WTC11 (cell line): ENCODE results near the gene NATD1. TPM values are rescaled to one million over a fixed set of nuclear protein-coding genes. Genes with fewer than 3 reads are reported as not detected.

ENCODE experiments used
- ATAC-seq: fragments of 200-7000 bp; cut with Tn5 transposase; 2 replicates; pipeline ENCODE4 v1.10.0; 2021; ENCODE audit warnings: mild to moderate bottlenecking, moderate library complexity
- CTCF ChIA-PET: fragments of 300-600 bp; sonication (Branson Sonifier 250); formaldehyde crosslinking; loops from one replicate; lab custom pipeline; 2021; ENCODE audit warnings: antibody characterized with exemption; lab: Charles Lee
- POLR2A ChIA-PET: fragments of 350-600 bp; sonication (Branson Sonifier 250); formaldehyde crosslinking; loops from one replicate; lab custom pipeline; 2021; ENCODE audit warnings: antibody characterized with exemption; lab: Charles Lee
- DNase-seq: peaks from one replicate; pipeline ENCODE4 v3.0.0; 2021; ENCODE audit warnings: low spot score
- H3K27ac Mint-ChIP-seq: 2 replicates; pipeline ENCODE4 v1.8.0; 2021; ENCODE audit warnings: mixed read lengths
- H3K27me3 Mint-ChIP-seq: 2 replicates; pipeline ENCODE4 v1.8.0; 2021; ENCODE audit warnings: low read depth, mild to moderate bottlenecking, moderate library complexity, mixed read lengths
- H3K36me3 Mint-ChIP-seq: 2 replicates; pipeline ENCODE4 v1.8.0; 2021; ENCODE audit warnings: mixed read lengths
- H3K4me1 Mint-ChIP-seq: 2 replicates; pipeline ENCODE4 v1.8.0; 2022; ENCODE audit warnings: mixed read lengths
- H3K4me3 Mint-ChIP-seq: 2 replicates; pipeline ENCODE4 v1.8.0; 2021; ENCODE audit warnings: mild to moderate bottlenecking, moderate library complexity, mixed read lengths
- H3K9me3 Mint-ChIP-seq: 2 replicates; pipeline ENCODE4 v1.8.0; 2021; ENCODE audit warnings: mixed read lengths
- ATF1 ChIP-seq: sonication (generic); formaldehyde crosslinking; IDR thresholded peaks from 2 replicates; pipeline ENCODE4 v1.8.1; 2023; ENCODE audit warnings: mild to moderate bottlenecking, moderate library complexity, missing genetic modification reagents
- CREB1 ChIP-seq: sonication (generic); formaldehyde crosslinking; IDR thresholded peaks from 2 replicates; pipeline ENCODE4 v1.8.0; 2023; ENCODE audit warnings: mild to moderate bottlenecking, missing genetic modification reagents
- CREM ChIP-seq: sonication (generic); formaldehyde crosslinking; IDR thresholded peaks from 2 replicates; pipeline ENCODE4 v1.8.1; 2022; ENCODE audit warnings: mild to moderate bottlenecking, missing genetic modification reagents, moderate library complexity
- FOXK1 ChIP-seq: sonication (generic); formaldehyde crosslinking; IDR thresholded peaks from 2 replicates; pipeline ENCODE4 v1.8.0; 2022; ENCODE audit warnings: mild to moderate bottlenecking, moderate library complexity, missing genetic modification reagents
- HMGA2 ChIP-seq: fragments of 250-450 bp; sonication (Bioruptor Pico); IDR thresholded peaks from 2 replicates; pipeline ENCODE4 v1.4.0; 2021; ENCODE audit warnings: mild to moderate bottlenecking, moderate library complexity
- NFATC4 ChIP-seq: fragments of 250-450 bp; sonication (Bioruptor Pico); IDR thresholded peaks from 2 replicates; pipeline ENCODE4 v1.9.0; 2021; ENCODE audit warnings: mild to moderate bottlenecking
- RELA ChIP-seq: sonication (generic); formaldehyde crosslinking; IDR thresholded peaks from 2 replicates; pipeline ENCODE4 v1.8.1; 2022; ENCODE audit warnings: missing genetic modification reagents, mild to moderate bottlenecking, borderline replicate concordance
- SMAD3 ChIP-seq: sonication (generic); formaldehyde crosslinking; IDR thresholded peaks from 2 replicates; pipeline ENCODE4 v1.8.0; 2022; ENCODE audit warnings: missing genetic modification reagents, mild to moderate bottlenecking, borderline replicate concordance
- TCF7 ChIP-seq: sonication (generic); formaldehyde crosslinking; IDR thresholded peaks from 2 replicates; pipeline ENCODE4 v1.8.0; 2022; ENCODE audit warnings: mild to moderate bottlenecking, low read depth, missing genetic modification reagents, moderate library complexity
- ZNF121 ChIP-seq: sonication (generic); formaldehyde crosslinking; IDR thresholded peaks from 2 replicates; pipeline ENCODE4 v1.8.0; 2023; ENCODE audit warnings: missing genetic modification reagents
- ZNF219 ChIP-seq: sonication (generic); formaldehyde crosslinking; IDR thresholded peaks from 2 replicates; pipeline ENCODE4 v1.8.0; 2023; ENCODE audit warnings: missing genetic modification reagents, mild to moderate bottlenecking, borderline replicate concordance
- ZNF317 ChIP-seq: sonication (generic); formaldehyde crosslinking; IDR thresholded peaks from 2 replicates; pipeline ENCODE4 v1.8.1; 2023; ENCODE audit warnings: low read depth, mild to moderate bottlenecking, moderate library complexity, missing genetic modification reagents, borderline replicate concordance
- ZNF396 ChIP-seq: fragments of 250-450 bp; sonication (Bioruptor Pico); IDR thresholded peaks from 2 replicates; pipeline ENCODE4 v1.8.0; 2021; ENCODE audit warnings: mild to moderate bottlenecking, moderate library complexity, borderline replicate concordance
- ZNF423 ChIP-seq: fragments of 250-450 bp; sonication (Bioruptor Pico); IDR thresholded peaks from 2 replicates; pipeline ENCODE4 v2.1.2; 2022; ENCODE audit warnings: mild to moderate bottlenecking, moderate library complexity
- total RNA-seq: library from RNA; stranded (reverse); gene quantifications from 3 replicates; pipeline ENCODE4 v1.2.3, GENCODE V29; 2021
- TF ChIP-seq, protein P1 (sequence below): sonication (generic); formaldehyde crosslinking; IDR thresholded peaks from 2 replicates; pipeline ENCODE4 v1.8.1; 2022; ENCODE audit warnings: mild to moderate bottlenecking, missing genetic modification reagents, moderate library complexity, borderline replicate concordance
- TF ChIP-seq, protein P2 (sequence below): fragments of 250-450 bp; sonication (Bioruptor Pico); IDR thresholded peaks from 2 replicates; pipeline ENCODE4 v1.9.0; 2021; ENCODE audit warnings: mild to moderate bottlenecking, borderline replicate concordance
- TF ChIP-seq, protein P3 (sequence below): fragments of 250-450 bp; sonication (Bioruptor Pico); IDR thresholded peaks from 2 replicates; pipeline ENCODE4 v1.8.0; 2021; ENCODE audit warnings: mild to moderate bottlenecking
- TF ChIP-seq, protein P4 (sequence below): sonication (generic); formaldehyde crosslinking; IDR thresholded peaks from 2 replicates; pipeline ENCODE4 v1.8.0; 2022; ENCODE audit warnings: mild to moderate bottlenecking, missing genetic modification reagents
- TF ChIP-seq, protein P5 (sequence below): sonication (generic); formaldehyde crosslinking; IDR thresholded peaks from 2 replicates; pipeline ENCODE4 v1.8.1; 2023; ENCODE audit warnings: mild to moderate bottlenecking, missing genetic modification reagents, moderate library complexity
- TF ChIP-seq, protein P6 (sequence below): sonication (generic); formaldehyde crosslinking; IDR thresholded peaks from 2 replicates; pipeline ENCODE4 v1.8.1; 2022; ENCODE audit warnings: mild to moderate bottlenecking, moderate library complexity, missing genetic modification reagents

NATD1 gene
- total RNA-seq, 1 experiment from 2014 or later: 10.1 TPM

DNA sequence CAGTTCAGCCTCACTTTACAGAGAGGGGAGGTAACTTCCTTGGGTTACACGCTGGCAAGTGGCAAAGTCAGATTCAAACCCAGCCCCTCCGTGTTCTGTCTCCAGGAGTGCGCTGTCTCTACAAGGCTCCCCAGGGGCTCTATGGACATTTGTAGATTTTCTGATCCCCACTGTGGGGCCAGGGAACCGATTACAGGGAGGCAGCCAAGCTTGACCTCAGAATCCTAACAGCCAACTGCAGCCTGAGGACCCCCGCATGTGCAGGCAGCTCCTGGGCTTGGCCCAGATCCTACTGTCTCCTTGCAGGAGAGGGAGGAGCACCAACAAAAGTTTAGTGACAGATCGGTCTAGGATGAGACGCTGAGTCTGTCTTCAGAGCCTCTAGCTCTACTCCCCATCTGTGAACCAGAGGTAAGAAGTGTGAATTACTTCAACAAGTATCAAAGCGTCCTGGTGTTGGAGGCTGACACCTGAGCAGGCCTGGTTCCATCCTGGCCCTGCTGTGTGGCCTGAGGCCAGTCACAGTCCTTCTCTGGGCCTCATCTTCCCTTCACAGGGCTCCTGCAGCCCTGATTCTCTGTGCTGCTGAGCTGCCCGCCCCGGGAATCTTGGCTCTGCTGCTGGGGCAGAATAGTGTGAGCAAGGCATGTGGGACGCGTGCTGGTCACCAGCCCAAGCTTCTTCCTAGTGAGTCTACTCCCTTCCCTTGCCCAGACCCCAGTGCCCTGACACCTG lies 9.2 kb upstream of the NATD1 start:
- TF ChIP-seq, protein P1, sequence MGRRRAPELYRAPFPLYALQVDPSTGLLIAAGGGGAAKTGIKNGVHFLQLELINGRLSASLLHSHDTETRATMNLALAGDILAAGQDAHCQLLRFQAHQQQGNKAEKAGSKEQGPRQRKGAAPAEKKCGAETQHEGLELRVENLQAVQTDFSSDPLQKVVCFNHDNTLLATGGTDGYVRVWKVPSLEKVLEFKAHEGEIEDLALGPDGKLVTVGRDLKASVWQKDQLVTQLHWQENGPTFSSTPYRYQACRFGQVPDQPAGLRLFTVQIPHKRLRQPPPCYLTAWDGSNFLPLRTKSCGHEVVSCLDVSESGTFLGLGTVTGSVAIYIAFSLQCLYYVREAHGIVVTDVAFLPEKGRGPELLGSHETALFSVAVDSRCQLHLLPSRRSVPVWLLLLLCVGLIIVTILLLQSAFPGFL (CRISPR knock-in tag): no peak
- TF ChIP-seq ZNF121 (CRISPR knock-in tag): no peak
- no peak for TF ChIP-seq SMAD3
- no peak for TF ChIP-seq FOXK1 (CRISPR knock-in tag)
- TF ChIP-seq, protein P2, sequence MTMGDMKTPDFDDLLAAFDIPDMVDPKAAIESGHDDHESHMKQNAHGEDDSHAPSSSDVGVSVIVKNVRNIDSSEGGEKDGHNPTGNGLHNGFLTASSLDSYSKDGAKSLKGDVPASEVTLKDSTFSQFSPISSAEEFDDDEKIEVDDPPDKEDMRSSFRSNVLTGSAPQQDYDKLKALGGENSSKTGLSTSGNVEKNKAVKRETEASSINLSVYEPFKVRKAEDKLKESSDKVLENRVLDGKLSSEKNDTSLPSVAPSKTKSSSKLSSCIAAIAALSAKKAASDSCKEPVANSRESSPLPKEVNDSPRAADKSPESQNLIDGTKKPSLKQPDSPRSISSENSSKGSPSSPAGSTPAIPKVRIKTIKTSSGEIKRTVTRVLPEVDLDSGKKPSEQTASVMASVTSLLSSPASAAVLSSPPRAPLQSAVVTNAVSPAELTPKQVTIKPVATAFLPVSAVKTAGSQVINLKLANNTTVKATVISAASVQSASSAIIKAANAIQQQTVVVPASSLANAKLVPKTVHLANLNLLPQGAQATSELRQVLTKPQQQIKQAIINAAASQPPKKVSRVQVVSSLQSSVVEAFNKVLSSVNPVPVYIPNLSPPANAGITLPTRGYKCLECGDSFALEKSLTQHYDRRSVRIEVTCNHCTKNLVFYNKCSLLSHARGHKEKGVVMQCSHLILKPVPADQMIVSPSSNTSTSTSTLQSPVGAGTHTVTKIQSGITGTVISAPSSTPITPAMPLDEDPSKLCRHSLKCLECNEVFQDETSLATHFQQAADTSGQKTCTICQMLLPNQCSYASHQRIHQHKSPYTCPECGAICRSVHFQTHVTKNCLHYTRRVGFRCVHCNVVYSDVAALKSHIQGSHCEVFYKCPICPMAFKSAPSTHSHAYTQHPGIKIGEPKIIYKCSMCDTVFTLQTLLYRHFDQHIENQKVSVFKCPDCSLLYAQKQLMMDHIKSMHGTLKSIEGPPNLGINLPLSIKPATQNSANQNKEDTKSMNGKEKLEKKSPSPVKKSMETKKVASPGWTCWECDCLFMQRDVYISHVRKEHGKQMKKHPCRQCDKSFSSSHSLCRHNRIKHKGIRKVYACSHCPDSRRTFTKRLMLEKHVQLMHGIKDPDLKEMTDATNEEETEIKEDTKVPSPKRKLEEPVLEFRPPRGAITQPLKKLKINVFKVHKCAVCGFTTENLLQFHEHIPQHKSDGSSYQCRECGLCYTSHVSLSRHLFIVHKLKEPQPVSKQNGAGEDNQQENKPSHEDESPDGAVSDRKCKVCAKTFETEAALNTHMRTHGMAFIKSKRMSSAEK (CRISPR knock-in tag): no peak
- TF ChIP-seq, protein P3, sequence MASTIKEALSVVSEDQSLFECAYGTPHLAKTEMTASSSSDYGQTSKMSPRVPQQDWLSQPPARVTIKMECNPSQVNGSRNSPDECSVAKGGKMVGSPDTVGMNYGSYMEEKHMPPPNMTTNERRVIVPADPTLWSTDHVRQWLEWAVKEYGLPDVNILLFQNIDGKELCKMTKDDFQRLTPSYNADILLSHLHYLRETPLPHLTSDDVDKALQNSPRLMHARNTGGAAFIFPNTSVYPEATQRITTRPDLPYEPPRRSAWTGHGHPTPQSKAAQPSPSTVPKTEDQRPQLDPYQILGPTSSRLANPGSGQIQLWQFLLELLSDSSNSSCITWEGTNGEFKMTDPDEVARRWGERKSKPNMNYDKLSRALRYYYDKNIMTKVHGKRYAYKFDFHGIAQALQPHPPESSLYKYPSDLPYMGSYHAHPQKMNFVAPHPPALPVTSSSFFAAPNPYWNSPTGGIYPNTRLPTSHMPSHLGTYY (CRISPR knock-in tag): no peak
- TF ChIP-seq, protein P4, sequence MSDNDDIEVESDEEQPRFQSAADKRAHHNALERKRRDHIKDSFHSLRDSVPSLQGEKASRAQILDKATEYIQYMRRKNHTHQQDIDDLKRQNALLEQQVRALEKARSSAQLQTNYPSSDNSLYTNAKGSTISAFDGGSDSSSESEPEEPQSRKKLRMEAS (CRISPR knock-in tag): no peak
- no peak for TF ChIP-seq CREB1
- TF ChIP-seq ZNF423 (CRISPR knock-in tag): no peak
- TF ChIP-seq TCF7: no peak
- TF ChIP-seq CREM (CRISPR knock-in tag): no peak
- TF ChIP-seq, protein P5, sequence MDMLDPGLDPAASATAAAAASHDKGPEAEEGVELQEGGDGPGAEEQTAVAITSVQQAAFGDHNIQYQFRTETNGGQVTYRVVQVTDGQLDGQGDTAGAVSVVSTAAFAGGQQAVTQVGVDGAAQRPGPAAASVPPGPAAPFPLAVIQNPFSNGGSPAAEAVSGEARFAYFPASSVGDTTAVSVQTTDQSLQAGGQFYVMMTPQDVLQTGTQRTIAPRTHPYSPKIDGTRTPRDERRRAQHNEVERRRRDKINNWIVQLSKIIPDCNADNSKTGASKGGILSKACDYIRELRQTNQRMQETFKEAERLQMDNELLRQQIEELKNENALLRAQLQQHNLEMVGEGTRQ (CRISPR knock-in tag): no peak
- TF ChIP-seq, protein P6, sequence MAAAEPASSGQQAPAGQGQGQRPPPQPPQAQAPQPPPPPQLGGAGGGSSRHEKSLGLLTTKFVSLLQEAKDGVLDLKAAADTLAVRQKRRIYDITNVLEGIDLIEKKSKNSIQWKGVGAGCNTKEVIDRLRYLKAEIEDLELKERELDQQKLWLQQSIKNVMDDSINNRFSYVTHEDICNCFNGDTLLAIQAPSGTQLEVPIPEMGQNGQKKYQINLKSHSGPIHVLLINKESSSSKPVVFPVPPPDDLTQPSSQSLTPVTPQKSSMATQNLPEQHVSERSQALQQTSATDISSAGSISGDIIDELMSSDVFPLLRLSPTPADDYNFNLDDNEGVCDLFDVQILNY (CRISPR knock-in tag): no peak
- TF ChIP-seq ZNF396: no peak
- no peak for TF ChIP-seq HMGA2 (CRISPR knock-in tag)
- no peak for TF ChIP-seq NFATC4 (CRISPR knock-in tag)
- no peak for TF ChIP-seq ZNF219
- no peak for TF ChIP-seq ATF1 (CRISPR knock-in tag)
- no peak for TF ChIP-seq ZNF317 (CRISPR knock-in tag)
- no peak for TF ChIP-seq RELA
- TF ChIP-seq, all 79 proteins: peak for 0
- no peak for ATAC-seq
- DNase-seq: no peak
- ChIA-PET POLR2A (no interaction called here), CTCF (no interaction called here)
- Mint-ChIP-seq H3K9me3 (no peaks in the 10 kb centered on the region), H3K36me3 (no peaks in the 10 kb centered on the region), H3K27ac (no peak overlapping the region; the same call in 1 of the 2 replicates), H3K27me3 (no peaks in the 10 kb centered on the region), H3K4me3 (no peak overlapping the region), H3K4me1 (peaks cover 4% of the 10 kb centered on the region; the same call in 1 of the 2 replicates)
